Inflammatory macrophage treated with lipopolysaccharide for 1 hour (primary cell): ENCODE measurements around the gene JAZF1.
A peak's percentile ranks its signal among the peaks of the same experiment; 100 is the strongest.

ENCODE experiments used
- DNase-seq, 2 donors: peaks; one replicate each; pipeline ENCODE4 v3.0.0-alpha.2; 2020 to 2022

The JAZF1 gene

GRCh38 chr7:27802999-27803398, 377.6 kb downstream of the JAZF1 start:
- DNase-seq, result peak; percentile 13 to 63

GRCh38 chr7:27799212-27799611, 381.4 kb downstream of the JAZF1 start:
- no peak for DNase-seq

- DNase-seq, result no peak
Observed at GRCh38 chr7:27795977-27796376, 384.6 kb downstream of the JAZF1 start.

GRCh38 chr7:27793780-27794179, 386.8 kb downstream of the JAZF1 start:
- DNase-seq, result no peak

- no peak for DNase-seq
Observed at GRCh38 chr7:27788437-27788836, 392.2 kb downstream of the JAZF1 start.

- peak; percentile 26 to 65 for DNase-seq
Observed at GRCh38 chr7:27784399-27785053, 396.1 kb downstream of the JAZF1 start.

GRCh38 chr7:27782849-27783248, 397.7 kb downstream of the JAZF1 start:
- no peak for DNase-seq

- DNase-seq, result no peak
Observed at GRCh38 chr7:27781188-27781587, 399.4 kb downstream of the JAZF1 start.
